Measurements from ENCODE around the gene CLASRP.

DNA sequence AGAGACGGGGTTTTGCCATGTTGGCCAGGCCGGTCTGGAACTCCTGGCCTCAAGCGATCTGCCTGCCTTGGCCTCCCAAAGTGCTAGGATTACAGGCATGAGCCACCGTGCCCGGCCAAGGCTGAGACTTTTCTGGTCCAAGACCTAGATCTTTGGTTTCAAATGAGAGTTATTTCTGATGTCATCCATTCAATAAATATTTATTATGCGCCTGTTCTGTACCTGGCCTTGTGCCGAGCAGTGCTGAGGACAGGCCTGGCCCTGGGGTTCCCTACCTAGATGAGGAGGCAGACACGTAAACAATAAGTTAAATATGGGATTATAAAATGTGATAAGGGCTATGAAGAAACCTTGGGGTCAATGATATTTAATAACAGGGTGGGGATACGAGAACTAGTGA lies 33.1 kb upstream of the CLASRP start:
- no peak for TF ChIP-seq CTCF (IDR thresholded peaks at IDR 0.05; ENCODE audit: low read depth, low read length, poor library complexity, severe bottlenecking)
- no peak for TF ChIP-seq EZH2phosphoT487 (IDR thresholded peaks at IDR 0.05; ENCODE audit: borderline replicate concordance, low read length)
